WTC11 (cell line): ENCODE measurements around the gene EPM2A. TPM values are rescaled to one million over a fixed set of nuclear protein-coding genes. Genes with fewer than 3 reads are reported as not detected.

Experiments used
- ATAC-seq: fragments of 200-7000 bp; cut with Tn5 transposase; 2 replicates; pipeline ENCODE4 v1.10.0; 2021; ENCODE audit warnings: mild to moderate bottlenecking, moderate library complexity
- CTCF ChIA-PET: fragments of 300-600 bp; sonication (Branson Sonifier 250); formaldehyde crosslinking; loops from one replicate; lab custom pipeline; 2021; ENCODE audit warnings: antibody characterized with exemption; lab: Charles Lee
- POLR2A ChIA-PET: fragments of 350-600 bp; sonication (Branson Sonifier 250); formaldehyde crosslinking; loops from one replicate; lab custom pipeline; 2021; ENCODE audit warnings: antibody characterized with exemption; lab: Charles Lee
- DNase-seq: peaks from one replicate; pipeline ENCODE4 v3.0.0; 2021; ENCODE audit warnings: low spot score
- H3K27ac Mint-ChIP-seq: 2 replicates; pipeline ENCODE4 v1.8.0; 2021; ENCODE audit warnings: mixed read lengths
- H3K27me3 Mint-ChIP-seq: 2 replicates; pipeline ENCODE4 v1.8.0; 2021; ENCODE audit warnings: low read depth, mild to moderate bottlenecking, moderate library complexity, mixed read lengths
- H3K36me3 Mint-ChIP-seq: 2 replicates; pipeline ENCODE4 v1.8.0; 2021; ENCODE audit warnings: mixed read lengths
- H3K4me1 Mint-ChIP-seq: 2 replicates; pipeline ENCODE4 v1.8.0; 2022; ENCODE audit warnings: mixed read lengths
- H3K4me3 Mint-ChIP-seq: 2 replicates; pipeline ENCODE4 v1.8.0; 2021; ENCODE audit warnings: mild to moderate bottlenecking, moderate library complexity, mixed read lengths
- H3K9me3 Mint-ChIP-seq: 2 replicates; pipeline ENCODE4 v1.8.0; 2021; ENCODE audit warnings: mixed read lengths
- ATF6 ChIP-seq: sonication (generic); formaldehyde crosslinking; IDR thresholded peaks from 2 replicates; pipeline ENCODE4 v1.8.1; 2023; ENCODE audit warnings: mild to moderate bottlenecking, missing genetic modification reagents
- CREM ChIP-seq: sonication (generic); formaldehyde crosslinking; IDR thresholded peaks from 2 replicates; pipeline ENCODE4 v1.8.1; 2022; ENCODE audit warnings: mild to moderate bottlenecking, missing genetic modification reagents, moderate library complexity
- E2F5 ChIP-seq: sonication (generic); formaldehyde crosslinking; IDR thresholded peaks from 2 replicates; pipeline ENCODE4 v1.8.1; 2022; ENCODE audit warnings: mild to moderate bottlenecking, moderate library complexity, missing genetic modification reagents
- ERG ChIP-seq: fragments of 250-450 bp; sonication (Bioruptor Pico); IDR thresholded peaks from 2 replicates; pipeline ENCODE4 v1.8.0; 2021; ENCODE audit warnings: mild to moderate bottlenecking
- ESRRA ChIP-seq: sonication (generic); formaldehyde crosslinking; IDR thresholded peaks from 2 replicates; pipeline ENCODE4 v1.8.1; 2022; ENCODE audit warnings: mild to moderate bottlenecking, missing genetic modification reagents, borderline replicate concordance
- FOXK1 ChIP-seq: sonication (generic); formaldehyde crosslinking; IDR thresholded peaks from 2 replicates; pipeline ENCODE4 v1.8.0; 2022; ENCODE audit warnings: mild to moderate bottlenecking, moderate library complexity, missing genetic modification reagents
- FOXP4 ChIP-seq: sonication (generic); formaldehyde crosslinking; IDR thresholded peaks from 2 replicates; pipeline ENCODE4 v1.8.0; 2022; ENCODE audit warnings: mild to moderate bottlenecking, missing genetic modification reagents
- GTF2I ChIP-seq: fragments of 250-450 bp; sonication (Bioruptor Pico); conservative IDR thresholded peaks from 2 replicates; pipeline ENCODE4 v1.4.0; 2021; ENCODE audit warnings: mild to moderate bottlenecking
- JAZF1 ChIP-seq: fragments of 250-450 bp; sonication (Bioruptor Pico); IDR thresholded peaks from 2 replicates; pipeline ENCODE4 v1.9.0; 2021; ENCODE audit warnings: moderate library complexity, mild to moderate bottlenecking, inconsistent platforms
- MXD4 ChIP-seq: fragments of 250-450 bp; sonication (Bioruptor Pico); IDR thresholded peaks from 2 replicates; pipeline ENCODE4 v1.8.0; 2021; ENCODE audit warnings: mild to moderate bottlenecking, moderate library complexity, borderline replicate concordance
- PRRX2 ChIP-seq: fragments of 250-450 bp; sonication (Bioruptor Pico); IDR thresholded peaks from 2 replicates; pipeline ENCODE4 v1.8.0; 2021; ENCODE audit warnings: mild to moderate bottlenecking
- SP1 ChIP-seq: sonication (generic); formaldehyde crosslinking; conservative IDR thresholded peaks from 2 replicates; pipeline ENCODE4 v1.8.1; 2022; ENCODE audit warnings: missing genetic modification reagents
- TCF7 ChIP-seq: sonication (generic); formaldehyde crosslinking; IDR thresholded peaks from 2 replicates; pipeline ENCODE4 v1.8.0; 2022; ENCODE audit warnings: mild to moderate bottlenecking, low read depth, missing genetic modification reagents, moderate library complexity
- TEAD1 ChIP-seq: sonication (generic); formaldehyde crosslinking; IDR thresholded peaks from 2 replicates; pipeline ENCODE4 v1.8.0; 2022; ENCODE audit warnings: mild to moderate bottlenecking, missing genetic modification reagents
- TEAD4 ChIP-seq: sonication (generic); formaldehyde crosslinking; IDR thresholded peaks from 2 replicates; pipeline ENCODE4 v1.8.0; 2022; ENCODE audit warnings: mild to moderate bottlenecking, missing genetic modification reagents
- USF1 ChIP-seq: sonication (generic); formaldehyde crosslinking; IDR thresholded peaks from 2 replicates; pipeline ENCODE4 v1.8.0; 2022; ENCODE audit warnings: mild to moderate bottlenecking, missing genetic modification reagents
- ZBTB43 ChIP-seq: sonication (generic); formaldehyde crosslinking; IDR thresholded peaks from 2 replicates; pipeline ENCODE4 v1.8.1; 2023; ENCODE audit warnings: mild to moderate bottlenecking, missing genetic modification reagents
- ZMAT4 ChIP-seq: fragments of 250-450 bp; sonication (Bioruptor Pico); IDR thresholded peaks from 2 replicates; pipeline ENCODE4 v1.9.0; 2021; ENCODE audit warnings: mild to moderate bottlenecking
- ZNF232 ChIP-seq: sonication (generic); formaldehyde crosslinking; IDR thresholded peaks from 2 replicates; pipeline ENCODE4 v1.8.0; 2022; ENCODE audit warnings: mild to moderate bottlenecking, missing genetic modification reagents
- ZNF416 ChIP-seq: fragments of 250-450 bp; sonication (Bioruptor Pico); IDR thresholded peaks from 2 replicates; pipeline ENCODE4 v1.9.0; 2021; ENCODE audit warnings: mild to moderate bottlenecking, inconsistent platforms
- total RNA-seq: library from RNA; stranded (reverse); gene quantifications from 3 replicates; pipeline ENCODE4 v1.2.3, GENCODE V29; 2021

The EPM2A gene
- total RNA-seq, 1 experiment from 2014 or later = 5.3 TPM

- ATAC-seq = no peak
- no peak for DNase-seq
Observed at GRCh38 chr6:145783796-145784195, 48.5 kb upstream of the EPM2A start.

GRCh38 chr6:145772846-145773245 is 37.5 kb upstream of the EPM2A start:
- Mint-ChIP-seq H3K27ac (no peak overlapping the region), H3K27me3 (no peaks in the 10 kb centered on the region; the same call in 1 of the 2 replicates), H3K4me1 (no peaks in the 10 kb centered on the region), H3K9me3 (peaks cover 39% of the 10 kb centered on the region), H3K36me3 (peaks cover 3% of the 10 kb centered on the region; the same call in 1 of the 2 replicates), H3K4me3 (no peak overlapping the region)
- POLR2A ChIA-PET = no interaction called here
- DNase-seq (no peak), ATAC-seq (no peak)
- no peak for TF ChIP-seq ZNF232
- TF ChIP-seq ATF6 = no peak
- no peak for TF ChIP-seq MXD4 (CRISPR knock-in tag)
- TF ChIP-seq PRRX2 (CRISPR knock-in tag) = no peak
- no peak for TF ChIP-seq JAZF1
- TF ChIP-seq TEAD1 (CRISPR knock-in tag) = no peak
- no peak for TF ChIP-seq ERG (CRISPR knock-in tag)
- no peak for TF ChIP-seq ESRRA (CRISPR knock-in tag)
- TF ChIP-seq SP1 (CRISPR knock-in tag) = no peak
- TF ChIP-seq FOXK1 (CRISPR knock-in tag) = no peak
- no peak for TF ChIP-seq TCF7 (CRISPR knock-in tag)
- TF ChIP-seq E2F5 (CRISPR knock-in tag) = no peak
- CTCF ChIA-PET = no interaction called here

More at GRCh38 chr6:145783796-145784195, 48.5 kb upstream of the EPM2A start:
- Mint-ChIP-seq H3K36me3 (peaks cover 18% of the 10 kb centered on the region), H3K4me1 (no peaks in the 10 kb centered on the region), H3K4me3 (no peak overlapping the region), H3K27me3 (no peaks in the 10 kb centered on the region), H3K9me3 (peaks cover 28% of the 10 kb centered on the region), H3K27ac (no peak overlapping the region)
- ChIA-PET POLR2A (no interaction called here), CTCF (no interaction called here)
- TF ChIP-seq SP1 (CRISPR knock-in tag) (no peak), ZNF416 (CRISPR knock-in tag) (no peak), USF1 (no peak), TEAD4 (CRISPR knock-in tag) (no peak), FOXP4 (no peak), GTF2I (CRISPR knock-in tag) (no peak), ZMAT4 (CRISPR knock-in tag) (no peak), CREM (no peak), ZBTB43 (CRISPR knock-in tag) (no peak)
